Kidney (tissue), 14 donors: ENCODE measurements around the gene CIRBP. TPM values are rescaled to one million over a fixed set of nuclear protein-coding genes. Genes with fewer than 3 reads are reported as not detected.

Source experiments
- DNase-seq, 5 donors: peaks; one replicate each; pipeline ENCODE4 v3.0.0-alpha.2; 2013 to 2020
- FAIRE-seq: peaks from 2 replicates; lab custom pipeline; 2012; peaks lifted over from hg19 to GRCh38; lab: Jason Lieb, UNC
- H3K27ac ChIP-seq, 2 donors: one replicate each; pipeline ENCODE4 v1.7.0; 2013; ENCODE audit warnings: low read depth in 2 of 2, low read length in 2 of 2, inconsistent platforms in 1 of 2
- H3K27me3 ChIP-seq: one replicate; pipeline ENCODE4 v1.7.1; 2013; ENCODE audit warnings: low read length, inconsistent platforms; ENCODE audit not compliant: control insufficient read depth, insufficient read depth
- H3K36me3 ChIP-seq, 3 donors: one replicate each; pipeline versions ENCODE4 v1.7.0 to v1.7.1; 2013; ENCODE audit warnings: low read length in 3 of 3, control low read depth in 1 of 3, inconsistent platforms in 1 of 3; ENCODE audit not compliant: insufficient read depth in 3 of 3, control insufficient read depth in 2 of 3
- H3K4me1 ChIP-seq, 3 donors: one replicate each; pipeline versions ENCODE4 v1.7.0 to v1.7.1; 2013; ENCODE audit warnings: low read length in 3 of 3, inconsistent platforms in 1 of 3, low read depth in 1 of 3; ENCODE audit not compliant: control insufficient read depth in 2 of 3, insufficient read depth in 2 of 3
- H3K4me3 ChIP-seq, 3 donors: one replicate each; pipeline versions ENCODE4 v1.7.0 to v1.8.1; 2013; ENCODE audit warnings: low read length in 3 of 3, control low read depth in 1 of 3, inconsistent platforms in 1 of 3
- H3K9ac ChIP-seq, 3 donors: one replicate each; pipeline versions ENCODE4 v1.7.0 to v1.7.1; 2013; ENCODE audit warnings: low read length in 3 of 3, control low read depth in 1 of 3, inconsistent platforms in 1 of 3
- H3K9me3 ChIP-seq, 3 donors: one replicate each; pipeline versions ENCODE4 v1.7.0 to v1.7.1; 2013; ENCODE audit warnings: low read length in 3 of 3, control low read depth in 1 of 3, inconsistent platforms in 1 of 3; ENCODE audit not compliant: control insufficient read depth in 2 of 3, insufficient read depth in 1 of 3
- CTCF ChIP-seq: IDR thresholded peaks from 3 replicates; pipeline ENCODE4 v1.5.1; 2012; ENCODE audit warnings: mild to moderate bottlenecking, moderate library complexity, borderline replicate concordance; ENCODE audit not compliant: insufficient read depth; ENCODE audit errors: extremely low read depth
- intact Hi-C: fragments of 100-400 bp; cut with DNase I; formaldehyde crosslinking; loops from one replicate; pipeline ENCODE4 v1.11.1; 2022
- polyA plus RNA-seq: library from polyadenylated mRNA; stranded (reverse); fragments of 350-450 nt; fragmentation: Illumina TruSeq; extraction: RNeasy Lipid Tissue Mini Kit (QIAGEN cat#74804); gene quantifications from one replicate; pipeline ENCODE4 v1.2.3, GENCODE V29; 2014; ENCODE audit warnings: low read depth, low replicate concordance; ENCODE audit not compliant: insufficient read depth
- total RNA-seq: library from RNA; stranded (reverse); fragmentation: NEBNext Ultra II Directional; extraction: Animal tissue kit (Norgen Biotek cat#: 25700); gene quantifications from one replicate; pipeline ENCODE4 v1.2.1, GENCODE V29; 2021
- donor health status: control.
- donor health status: control.
- donor health status: control.
- donor health status: control.
- donor health status: control.
- donor health status: DM: yes; HTN: yes; CAD: no.
- donor health status: Normal renal cell carcinoma (clear cell type).

CIRBP gene
- total and polyA plus RNA-seq, 2 donors from 2014 or later: 408 to 533 TPM

DNA sequence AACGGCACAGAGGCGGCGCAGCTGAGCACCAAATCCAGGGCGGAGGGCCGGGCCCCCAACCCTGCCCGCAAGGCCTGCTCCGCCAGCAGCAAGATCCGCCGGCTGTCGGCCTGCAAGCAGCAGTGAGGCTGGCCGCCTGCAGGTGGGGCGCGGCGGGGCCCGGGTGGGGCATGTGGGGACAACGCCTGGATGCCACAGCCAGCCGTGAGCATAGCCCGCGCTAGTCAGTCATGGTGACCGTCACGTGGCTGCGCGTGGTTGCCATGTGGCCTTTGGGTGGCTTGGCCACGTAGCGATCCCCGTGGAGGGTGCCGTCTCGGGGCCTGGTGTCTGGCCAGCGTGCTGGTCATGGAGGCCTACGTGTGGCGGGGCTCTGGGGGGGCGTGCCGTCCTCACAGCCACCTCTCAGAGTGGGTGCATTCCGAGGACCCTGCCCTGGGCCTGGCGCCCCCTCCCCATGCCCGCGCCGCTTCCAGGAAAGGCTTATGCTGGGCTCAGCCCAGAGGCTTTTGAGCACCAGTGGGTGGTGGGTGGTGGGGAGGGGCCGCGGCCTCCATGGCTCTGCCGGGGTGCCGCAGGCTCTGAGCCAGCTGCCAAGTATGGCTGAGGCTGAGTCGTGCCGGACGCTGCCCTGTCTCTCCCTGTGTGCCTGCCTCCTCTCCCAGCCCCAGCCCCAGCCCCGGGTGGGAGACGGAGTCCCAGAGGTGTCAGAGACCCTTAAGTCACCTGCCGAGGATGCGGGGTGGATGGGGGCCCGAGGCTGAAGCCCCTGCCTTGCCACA lies 42.4 kb upstream of the CIRBP start:
- intact Hi-C loops: no loop called here
- Histone ChIP-seq H3K4me3 (no peak overlapping the region), H3K4me1 (no peaks in the 10 kb centered on the region), H3K27ac (no peak overlapping the region), H3K9me3 (no peaks in the 10 kb centered on the region), H3K27me3 (no peaks in the 10 kb centered on the region), H3K36me3 (no peaks in the 10 kb centered on the region), H3K9ac (no peak overlapping the region)
- no peak for DNase-seq
- no peak for TF ChIP-seq CTCF
- FAIRE-seq: no peak

DNA sequence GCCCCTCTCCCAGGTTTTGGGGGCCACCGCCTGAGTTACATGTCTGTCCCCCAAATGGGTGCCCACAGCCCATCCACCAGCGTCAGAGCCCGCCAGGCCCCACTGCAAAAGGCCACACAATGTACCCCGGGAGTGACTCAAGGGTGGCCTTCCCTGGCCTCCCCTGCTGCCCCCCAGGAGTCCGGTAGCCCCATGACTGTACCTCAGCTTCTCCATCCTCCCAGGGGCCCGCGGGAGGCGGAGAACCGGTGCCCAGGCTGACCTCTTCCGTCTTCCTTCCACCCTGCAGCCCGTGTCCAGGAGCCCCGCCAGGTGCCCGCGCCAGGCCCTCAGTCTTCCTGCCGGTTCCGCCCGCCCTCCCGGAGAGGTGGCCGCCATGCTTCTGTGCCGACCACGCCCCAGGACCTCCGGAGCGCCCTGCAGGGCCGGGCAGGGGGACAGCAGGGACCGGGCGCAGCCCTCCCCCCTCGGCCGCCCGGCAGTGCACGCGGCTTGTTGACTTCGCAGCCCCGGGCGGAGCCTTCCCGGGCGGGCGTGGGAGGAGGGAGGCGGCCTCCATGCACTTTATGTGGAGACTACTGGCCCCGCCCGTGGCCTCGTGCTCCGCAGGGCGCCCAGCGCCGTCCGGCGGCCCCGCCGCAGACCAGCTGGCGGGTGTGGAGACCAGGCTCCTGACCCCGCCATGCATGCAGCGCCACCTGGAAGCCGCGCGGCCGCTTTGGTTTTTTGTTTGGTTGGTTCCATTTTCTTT lies 41.7 kb upstream of the CIRBP start:
- no peaks in the 10 kb centered on the region for H3K36me3 ChIP-seq
- H3K9ac ChIP-seq: no peak overlapping the region
- no peak overlapping the region for H3K4me3 ChIP-seq
- H3K4me1 ChIP-seq: peaks cover 0 to 2% (median 0%) of the 10 kb centered on the region in 3 donors
- H3K9me3 ChIP-seq: no peaks in the 10 kb centered on the region
- intact Hi-C loops: no loop called here
- H3K27me3 ChIP-seq: no peaks in the 10 kb centered on the region
- H3K27ac ChIP-seq: no peak overlapping the region
- FAIRE-seq (no peak), DNase-seq (no peak)
- TF ChIP-seq CTCF: no peak

DNA sequence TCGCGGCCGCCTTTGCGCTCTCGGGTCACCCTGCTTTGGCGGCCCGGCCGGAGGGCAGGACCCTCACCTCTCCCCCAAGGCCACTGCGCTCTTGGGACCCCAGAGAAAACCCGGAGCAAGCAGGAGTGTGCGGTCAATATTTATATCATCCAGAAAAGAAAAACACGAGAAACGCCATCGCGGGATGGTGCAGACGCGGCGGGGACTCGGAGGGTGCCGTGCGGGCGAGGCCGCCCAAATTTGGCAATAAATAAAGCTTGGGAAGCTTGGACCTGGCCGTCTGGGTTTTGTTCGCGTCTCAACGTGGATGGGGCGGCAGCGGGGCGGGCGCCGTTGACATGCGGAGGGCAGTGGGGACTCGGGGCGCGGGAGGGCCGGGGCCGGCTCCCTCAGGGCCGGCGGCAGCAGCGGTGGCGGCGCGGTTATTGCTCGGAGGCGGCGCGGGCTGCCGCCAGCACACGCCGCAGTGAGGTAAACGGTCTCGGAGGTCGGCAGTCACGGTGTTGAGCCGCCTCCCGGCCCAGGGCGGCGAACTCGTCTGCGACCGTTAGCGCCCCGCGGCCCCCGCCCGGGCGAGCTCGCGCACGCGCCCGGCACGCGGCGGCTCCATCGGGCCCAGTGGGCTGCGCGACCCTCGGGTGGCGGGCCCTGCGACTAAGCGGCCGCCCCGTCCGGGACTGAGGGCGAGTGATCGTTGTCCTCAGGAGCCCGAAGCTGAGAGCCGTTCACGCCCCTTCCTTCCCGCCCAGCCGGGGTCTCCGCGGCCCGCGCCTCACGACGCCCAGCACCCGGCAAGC lies 40.8 kb upstream of the CIRBP start:
- TF ChIP-seq CTCF: no peak
- no peaks in the 10 kb centered on the region for H3K9me3 ChIP-seq
- no peak for DNase-seq
- H3K27ac ChIP-seq: no peak overlapping the region
- no peak for FAIRE-seq
- H3K36me3 ChIP-seq: no peaks in the 10 kb centered on the region
- H3K9ac ChIP-seq: no peak overlapping the region
- peaks cover 0 to 9% (median 0%) of the 10 kb centered on the region in 3 donors for H3K4me1 ChIP-seq
- no peak overlapping the region for H3K4me3 ChIP-seq
- intact Hi-C loops: no loop called here
- no peaks in the 10 kb centered on the region for H3K27me3 ChIP-seq
